ENCODE results near the gene SYNJ2BP. TPM values are rescaled to one million over a fixed set of nuclear protein-coding genes. Genes with fewer than 3 reads are reported as not detected.
A peak's percentile ranks its signal among the peaks of the same experiment; 100 is the strongest.
"Not testable (repeated sequence)": the region's sequence is repeated elsewhere in the genome, so short reads cannot be mapped to it uniquely, and the experiment has no call there.

SYNJ2BP gene, protein sequence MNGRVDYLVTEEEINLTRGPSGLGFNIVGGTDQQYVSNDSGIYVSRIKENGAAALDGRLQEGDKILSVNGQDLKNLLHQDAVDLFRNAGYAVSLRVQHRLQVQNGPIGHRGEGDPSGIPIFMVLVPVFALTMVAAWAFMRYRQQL
- total RNA-seq (10 to 100 TPM; 34.4 to 35.6 TPM), polyA plus RNA-seq (ENCODE audit: insufficient read length in 2 of 2) (10 to 100 TPM; 19.2 to 25.4 TPM)
- long read RNA-seq, donor 1, full-length matches to known transcripts, result 10 of 10 reads
- long read RNA-seq, donor 1, partial matches to known transcripts, result 0 of 10 reads
- long read RNA-seq, donor 1, other reads (novel, unspliced or antisense), result 0 of 10 reads
- long read RNA-seq, donor 2, partial matches to known transcripts, result 0 of 1 reads
- long read RNA-seq, donor 2, other reads (novel, unspliced or antisense), result 0 of 1 reads
- long read RNA-seq, donor 3, full-length matches to known transcripts, result 8 of 8 reads
- long read RNA-seq, donor 3, partial matches to known transcripts, result 0 of 8 reads
- long read RNA-seq, donor 3, other reads (novel, unspliced or antisense), result 0 of 8 reads
- long read RNA-seq, donor 4, full-length matches to known transcripts, result 11 of 11 reads
- long read RNA-seq, donor 4, partial matches to known transcripts, result 0 of 11 reads
- long read RNA-seq, donor 4, other reads (novel, unspliced or antisense), result 0 of 11 reads

DNA sequence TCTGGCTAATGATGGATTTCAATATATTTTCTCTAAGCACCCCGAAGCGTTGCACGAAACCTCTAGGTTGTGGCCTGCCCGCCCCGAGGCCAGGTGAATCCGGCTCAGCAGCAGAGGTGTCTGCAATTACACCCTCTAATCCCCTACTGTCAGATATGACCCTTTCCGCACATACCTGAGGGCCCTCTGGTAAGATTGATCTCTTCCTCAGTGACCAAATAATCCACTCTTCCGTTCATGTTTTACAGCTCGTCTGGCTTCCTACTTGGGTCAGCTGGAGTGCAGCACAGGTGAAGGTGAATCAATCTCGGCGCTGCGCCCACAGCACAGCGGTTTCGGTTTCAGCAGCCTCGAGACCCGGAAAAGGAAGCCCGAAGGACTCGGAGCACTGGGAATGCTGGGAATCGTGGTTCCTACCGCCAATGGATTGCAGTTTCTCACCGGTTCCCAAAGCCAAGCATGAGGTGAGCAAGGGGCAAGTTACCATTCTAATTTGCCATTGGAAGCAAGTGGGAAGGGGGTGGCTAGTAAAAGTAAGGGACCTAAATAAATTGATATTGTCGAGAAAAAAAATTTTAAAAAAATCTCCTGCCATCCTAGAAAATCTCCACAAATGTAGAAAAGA lies at the start of gene SYNJ2BP:
TSS of gene SYNJ2BP (minus strand) at position 366 of the 625 bp plus-strand sequence. CDS start at position 239, 127 bp downstream.
- Histone ChIP-seq H3K36me3 (ENCODE audit: control insufficient read depth, insufficient read depth, low read length) (peaks cover 2% of the 10 kb centered on the region), H3K4me3 (ENCODE audit: low read depth, low read length) (peak within 1 kb of the TSS; percentile 77), H3K27me3 (ENCODE audit: control insufficient read depth, insufficient read depth, low read length) (no peaks in the 10 kb centered on the region), H3K27ac (ENCODE audit: low read depth, low read length) (peak within 1 kb of the TSS; percentile 10), H3K4me1 (ENCODE audit: control insufficient read depth, insufficient read depth, low read length) (no peaks in the 10 kb centered on the region), H3K9me3 (ENCODE audit: control insufficient read depth, insufficient read depth, low read length) (no peaks in the 10 kb centered on the region)
- WGBS (ENCODE audit: insufficient coverage), result under 1% methylated on average over 20 of the region's 22 CpGs
- DNase-seq (ENCODE audit: low read depth in 4 of 6, low spot score in 6 of 6), result peak; percentile 55 to 94 (median 70)

DNA sequence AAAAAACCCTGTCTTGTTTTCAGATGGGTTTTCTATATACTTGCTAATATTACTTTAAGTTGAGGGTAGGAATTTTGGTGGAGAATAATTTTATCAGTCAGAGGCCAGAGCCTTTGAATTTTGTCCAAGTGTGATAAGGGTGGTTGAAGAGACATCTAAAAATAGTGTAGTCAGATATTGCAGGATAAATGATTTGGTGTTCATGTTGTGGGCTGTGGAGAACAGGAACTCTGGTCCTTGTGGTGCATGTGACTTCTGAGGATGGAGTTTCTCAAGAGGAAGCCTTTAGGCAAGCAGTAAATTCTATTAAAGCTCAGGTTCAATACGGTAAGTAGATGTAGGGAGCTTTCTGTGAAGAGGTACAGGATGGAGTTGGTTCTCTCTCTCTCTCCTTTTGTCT lies 37.8 kb upstream of the SYNJ2BP start:
- H3K4me1 ChIP-seq (ENCODE audit: control insufficient read depth, insufficient read depth, low read length), result no peaks in the 10 kb centered on the region
- H3K27me3 ChIP-seq (ENCODE audit: control insufficient read depth, insufficient read depth, low read length), result no peaks in the 10 kb centered on the region
- H3K27ac ChIP-seq (ENCODE audit: low read depth, low read length), result no peak overlapping the region
- no peaks in the 10 kb centered on the region for H3K36me3 ChIP-seq (ENCODE audit: control insufficient read depth, insufficient read depth, low read length)
- 100% methylated on average over 1 of the region's 1 CpG for WGBS (ENCODE audit: insufficient coverage)
- no peaks in the 10 kb centered on the region for H3K9me3 ChIP-seq (ENCODE audit: control insufficient read depth, insufficient read depth, low read length)
- no peak overlapping the region for H3K4me3 ChIP-seq (ENCODE audit: low read depth, low read length)
- no peak for DNase-seq (ENCODE audit: low read depth in 4 of 6, low spot score in 6 of 6)

DNA sequence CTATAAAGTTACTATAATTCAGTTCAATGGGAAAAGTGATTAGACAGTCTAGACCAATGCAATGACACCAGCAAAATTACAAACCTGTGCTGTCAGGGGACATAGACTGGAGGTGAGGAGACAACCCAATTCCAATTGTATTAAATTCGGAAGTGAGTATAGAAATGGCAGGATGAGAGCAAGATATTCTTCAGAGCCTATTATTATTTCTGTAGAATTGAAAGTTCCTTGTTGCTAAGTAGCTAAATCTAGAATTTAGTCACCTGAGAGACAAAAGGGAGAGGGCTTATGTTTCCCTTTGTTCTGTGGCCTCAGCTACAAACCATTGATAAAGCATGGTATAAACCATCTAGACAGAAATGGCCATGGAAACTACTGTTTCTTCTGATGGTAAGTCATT lies 35.0 kb upstream of the SYNJ2BP start, which contains the start of gene ADAM21:
TSS of gene ADAM21 (plus strand) at position 301 of the 400 bp plus-strand sequence. CDS start 5,326 bp downstream, outside the sequence.
- no CpG with 5 or more reads among the region's 1 CpG for WGBS (ENCODE audit: insufficient coverage)

DNA sequence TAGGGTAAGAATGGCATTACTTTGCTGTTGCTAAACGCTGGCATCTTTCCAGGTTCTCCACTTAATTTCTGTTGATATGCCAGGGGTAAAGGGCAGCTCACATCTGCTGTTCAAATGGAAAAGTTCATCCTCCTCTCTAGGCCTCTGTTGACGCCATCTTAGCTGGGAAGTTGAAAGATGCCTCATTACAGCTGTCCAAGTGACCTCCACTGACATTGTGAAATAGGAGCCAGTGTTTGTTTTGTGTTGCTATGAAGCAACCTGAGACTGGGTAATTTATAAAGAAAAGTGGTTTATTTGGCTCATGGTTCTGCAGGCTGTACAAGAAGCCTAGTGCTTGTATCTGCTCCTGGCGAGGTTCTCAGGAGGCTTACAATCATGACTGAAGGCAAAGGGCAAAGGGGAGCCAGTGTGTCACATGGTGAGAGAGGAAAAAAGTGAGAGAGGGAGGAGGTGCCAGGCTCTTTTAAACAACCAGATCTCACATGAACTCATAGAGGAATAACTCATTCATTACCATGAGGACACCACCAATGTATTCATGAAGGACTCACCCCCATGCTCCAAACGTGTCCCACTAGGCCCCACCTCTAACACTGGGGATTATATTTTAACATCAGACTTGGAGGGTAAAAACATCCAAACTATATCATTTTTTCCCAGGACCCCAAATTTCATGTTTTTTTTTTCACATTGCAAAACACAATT lies 31.9 kb upstream of the SYNJ2BP start:
- H3K4me3 ChIP-seq (ENCODE audit: low read depth, low read length), result no peak overlapping the region
- H3K4me1 ChIP-seq (ENCODE audit: control insufficient read depth, insufficient read depth, low read length), result no peaks in the 10 kb centered on the region
- WGBS (ENCODE audit: insufficient coverage), result 67% methylated on average over 2 of the region's 4 CpGs
- H3K27ac ChIP-seq (ENCODE audit: low read depth, low read length), result no peak overlapping the region
- H3K36me3 ChIP-seq (ENCODE audit: control insufficient read depth, insufficient read depth, low read length), result no peaks in the 10 kb centered on the region
- H3K9me3 ChIP-seq (ENCODE audit: control insufficient read depth, insufficient read depth, low read length), result peaks cover 1% of the 10 kb centered on the region
- H3K27me3 ChIP-seq (ENCODE audit: control insufficient read depth, insufficient read depth, low read length), result no peaks in the 10 kb centered on the region
- no peak for DNase-seq (ENCODE audit: low read depth in 4 of 6, low spot score in 6 of 6)

More for the DNA sequence above, 35.0 kb upstream of the SYNJ2BP start, which contains the start of gene ADAM21:
- no peaks in the 10 kb centered on the region for H3K27me3 ChIP-seq (ENCODE audit: control insufficient read depth, insufficient read depth, low read length)
- H3K4me1 ChIP-seq (ENCODE audit: control insufficient read depth, insufficient read depth, low read length), result no peaks in the 10 kb centered on the region
- H3K9me3 ChIP-seq (ENCODE audit: control insufficient read depth, insufficient read depth, low read length), result no peaks in the 10 kb centered on the region
- no peaks in the 10 kb centered on the region for H3K36me3 ChIP-seq (ENCODE audit: control insufficient read depth, insufficient read depth, low read length)
- no peak for DNase-seq (ENCODE audit: low read depth in 4 of 6, low spot score in 6 of 6)
- no peak within 1 kb of the TSS for H3K4me3 ChIP-seq (ENCODE audit: low read depth, low read length)
- no peak within 1 kb of the TSS for H3K27ac ChIP-seq (ENCODE audit: low read depth, low read length)

DNA sequence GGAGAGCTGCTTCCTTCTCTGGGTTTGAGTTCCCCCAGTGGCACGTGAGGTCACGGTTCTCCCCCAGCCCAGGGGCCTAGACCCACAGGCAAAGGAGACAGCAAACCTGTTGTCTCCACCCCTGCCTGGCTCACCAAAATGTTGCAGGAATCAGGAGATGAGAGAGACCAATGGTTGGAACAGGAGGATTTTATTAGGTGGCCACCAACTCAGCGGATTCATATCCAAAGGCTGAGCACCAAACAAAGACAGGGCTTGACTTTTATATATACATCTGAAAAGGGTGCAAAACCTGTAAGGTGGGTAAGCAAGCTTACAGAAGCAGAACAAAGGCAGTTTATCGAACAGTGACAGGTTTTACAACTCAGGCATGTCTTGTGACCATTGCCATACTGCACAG lies 25.9 kb upstream of the SYNJ2BP start:
- Histone ChIP-seq H3K4me3 (ENCODE audit: low read depth, low read length) (no peak overlapping the region), H3K4me1 (ENCODE audit: control insufficient read depth, insufficient read depth, low read length) (no peaks in the 10 kb centered on the region), H3K27ac (ENCODE audit: low read depth, low read length) (no peak overlapping the region), H3K36me3 (ENCODE audit: control insufficient read depth, insufficient read depth, low read length) (no peaks in the 10 kb centered on the region), H3K9me3 (ENCODE audit: control insufficient read depth, insufficient read depth, low read length) (peaks cover 3% of the 10 kb centered on the region), H3K27me3 (ENCODE audit: control insufficient read depth, insufficient read depth, low read length) (no peaks in the 10 kb centered on the region)
- no peak for DNase-seq (ENCODE audit: low read depth in 4 of 6, low spot score in 6 of 6)
- WGBS (ENCODE audit: insufficient coverage), result 100% methylated on average over 2 of the region's 4 CpGs

DNA sequence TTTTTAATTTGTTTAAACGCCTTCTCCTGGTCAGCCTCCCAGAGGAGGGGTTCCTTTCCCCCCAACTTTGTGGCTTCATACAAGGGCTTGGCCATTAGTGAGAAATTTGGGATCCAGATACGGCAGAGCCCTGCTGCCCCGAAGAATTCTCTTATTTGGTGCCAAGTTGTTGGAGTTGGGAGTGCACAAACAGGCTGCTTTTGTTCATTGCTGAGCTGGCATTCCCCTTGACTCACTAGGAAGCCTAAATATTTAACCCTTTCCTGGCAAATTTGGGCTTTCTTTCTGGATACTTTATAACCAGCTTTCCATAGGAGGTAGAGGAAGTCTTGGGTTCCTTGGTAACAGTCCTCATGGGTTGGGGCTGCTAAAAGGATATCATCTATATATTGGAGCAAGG lies 24.8 kb upstream of the SYNJ2BP start:
- Histone ChIP-seq H3K4me3 (ENCODE audit: low read depth, low read length) (no peak overlapping the region), H3K9me3 (ENCODE audit: control insufficient read depth, insufficient read depth, low read length) (peaks cover 3% of the 10 kb centered on the region), H3K4me1 (ENCODE audit: control insufficient read depth, insufficient read depth, low read length) (no peaks in the 10 kb centered on the region), H3K27ac (ENCODE audit: low read depth, low read length) (no peak overlapping the region), H3K36me3 (ENCODE audit: control insufficient read depth, insufficient read depth, low read length) (no peaks in the 10 kb centered on the region), H3K27me3 (ENCODE audit: control insufficient read depth, insufficient read depth, low read length) (no peaks in the 10 kb centered on the region)
- no peak for DNase-seq (ENCODE audit: low read depth in 4 of 6, low spot score in 6 of 6)
- 53% methylated on average over 2 of the region's 3 CpGs for WGBS (ENCODE audit: insufficient coverage)

DNA sequence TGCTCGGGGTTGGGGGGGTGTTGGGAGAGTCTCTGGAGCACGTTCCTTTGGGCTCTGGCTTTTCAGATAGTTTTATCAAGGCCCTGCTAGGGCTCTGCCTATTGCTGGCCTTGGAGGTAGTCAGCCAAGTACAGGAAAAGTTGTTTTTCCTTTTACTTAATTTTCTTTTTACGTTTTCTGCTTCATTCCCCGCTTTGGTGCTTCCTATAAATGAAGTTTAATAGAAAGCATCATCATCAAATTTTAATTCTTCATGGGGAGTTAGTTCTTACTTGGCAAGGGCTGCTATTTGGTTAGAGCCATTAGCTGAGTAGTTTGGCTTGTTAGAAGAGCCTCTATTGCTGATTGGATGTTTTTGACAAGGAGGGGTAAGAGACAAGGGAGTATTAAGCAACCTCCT lies 20.0 kb upstream of the SYNJ2BP start:
- 100% methylated on average over 1 of the region's 4 CpGs for WGBS (ENCODE audit: insufficient coverage)

DNA sequence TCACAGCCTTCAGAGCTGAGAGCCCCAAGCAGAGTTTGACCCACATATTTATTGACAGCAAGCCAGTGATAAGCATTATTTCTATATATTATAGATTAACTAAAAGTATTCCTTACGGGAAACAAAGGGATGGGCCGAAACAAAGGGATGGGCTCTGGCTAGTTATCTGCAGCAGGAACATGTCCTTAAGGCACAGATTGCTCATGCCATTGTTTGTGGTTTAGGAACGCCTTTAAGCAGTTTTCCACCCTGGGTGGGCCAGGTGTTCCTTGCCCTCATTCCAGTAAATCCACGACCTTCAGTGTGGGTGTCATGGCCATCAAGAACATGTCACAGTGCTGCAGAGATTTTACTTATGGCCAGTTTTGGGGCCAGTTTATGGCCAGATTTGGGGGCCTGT lies 9.7 kb upstream of the SYNJ2BP start:
- DNase-seq (ENCODE audit: low read depth in 4 of 6, low spot score in 6 of 6), result not testable (repeated sequence)
- 78% methylated on average over 2 of the region's 4 CpGs for WGBS (ENCODE audit: insufficient coverage)

More for the DNA sequence above, 20.0 kb upstream of the SYNJ2BP start:
- no peaks in the 10 kb centered on the region for H3K27me3 ChIP-seq (ENCODE audit: control insufficient read depth, insufficient read depth, low read length)
- no peaks in the 10 kb centered on the region for H3K4me1 ChIP-seq (ENCODE audit: control insufficient read depth, insufficient read depth, low read length)
- H3K9me3 ChIP-seq (ENCODE audit: control insufficient read depth, insufficient read depth, low read length), result no peaks in the 10 kb centered on the region
- H3K4me3 ChIP-seq (ENCODE audit: low read depth, low read length), result no peak overlapping the region
- DNase-seq (ENCODE audit: low read depth in 4 of 6, low spot score in 6 of 6), result no peak
- H3K27ac ChIP-seq (ENCODE audit: low read depth, low read length), result no peak overlapping the region
- no peaks in the 10 kb centered on the region for H3K36me3 ChIP-seq (ENCODE audit: control insufficient read depth, insufficient read depth, low read length)

DNA sequence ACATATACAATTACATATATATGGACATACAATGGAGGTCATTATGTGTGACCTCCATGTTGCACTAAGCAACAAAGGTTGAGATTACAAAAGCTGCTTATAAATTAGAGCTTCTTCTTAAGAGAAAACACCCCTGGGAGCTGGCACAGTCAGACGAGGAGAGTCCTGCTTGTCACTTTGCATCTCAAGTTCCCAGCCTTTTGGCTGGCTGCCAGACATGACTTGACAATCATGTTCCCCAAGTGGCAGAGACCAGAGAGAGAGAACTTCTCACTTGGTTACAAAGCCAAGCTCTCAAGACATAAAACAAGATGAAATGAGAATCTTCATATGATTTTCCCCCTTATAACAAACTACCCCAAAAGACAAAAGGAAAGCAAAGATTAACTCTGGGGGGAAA lies 8.5 kb upstream of the SYNJ2BP start:
- WGBS (ENCODE audit: insufficient coverage), result 13% methylated on average over 1 of the region's 1 CpG
- Histone ChIP-seq H3K4me3 (ENCODE audit: low read depth, low read length) (no peak overlapping the region), H3K4me1 (ENCODE audit: control insufficient read depth, insufficient read depth, low read length) (no peaks in the 10 kb centered on the region), H3K36me3 (ENCODE audit: control insufficient read depth, insufficient read depth, low read length) (no peaks in the 10 kb centered on the region), H3K27ac (ENCODE audit: low read depth, low read length) (no peak overlapping the region), H3K27me3 (ENCODE audit: control insufficient read depth, insufficient read depth, low read length) (no peaks in the 10 kb centered on the region), H3K9me3 (ENCODE audit: control insufficient read depth, insufficient read depth, low read length) (no peaks in the 10 kb centered on the region)
- DNase-seq (ENCODE audit: low read depth in 4 of 6, low spot score in 6 of 6), result peak in 1 of 6 donors; percentile 6

More for the DNA sequence above, 9.7 kb upstream of the SYNJ2BP start:
- H3K4me3 ChIP-seq (ENCODE audit: low read depth, low read length); H3K27ac ChIP-seq (ENCODE audit: low read depth, low read length); H3K27me3 ChIP-seq (ENCODE audit: control insufficient read depth, insufficient read depth, low read length); H3K36me3 ChIP-seq (ENCODE audit: control insufficient read depth, insufficient read depth, low read length); H3K4me1 ChIP-seq (ENCODE audit: control insufficient read depth, insufficient read depth, low read length); H3K9me3 ChIP-seq (ENCODE audit: control insufficient read depth, insufficient read depth, low read length): not testable (repeated sequence)
